Vagina (tissue), 2 donors: ENCODE measurements around the gene SLC12A9. TPM values are rescaled to one million over a fixed set of nuclear protein-coding genes. Genes with fewer than 3 reads are reported as not detected.

Experiments used
- DNase-seq, 2 donors: peaks; one replicate each; pipeline ENCODE4 v3.0.0-alpha.2; 2017; ENCODE audit errors: extremely low spot score in 2 of 2
- H3K27ac ChIP-seq: fragments of 200-600 bp; sonication (generic); one replicate; pipeline ENCODE4 v1.5.1; 2019
- H3K27me3 ChIP-seq: fragments of 200-600 bp; sonication (generic); one replicate; pipeline ENCODE4 v1.5.1; 2019
- H3K36me3 ChIP-seq, 2 donors: fragments of 200-600 bp; sonication (generic); one replicate each; pipeline ENCODE4 v1.5.1; 2017 to 2019
- H3K4me1 ChIP-seq: fragments of 200-600 bp; sonication (generic); one replicate; pipeline ENCODE4 v1.5.1; 2019
- H3K4me3 ChIP-seq, 2 donors: fragments of 200-600 bp; sonication (generic); 1 replicate in 1 of 2; 2 replicates in 1 of 2; pipeline ENCODE4 v1.5.1; 2016 to 2019
- H3K9me3 ChIP-seq: fragments of 200-600 bp; sonication (generic); one replicate; pipeline ENCODE4 v1.5.1; 2019
- POLR2A ChIP-seq, 2 donors: fragments of 450-650 bp; IDR thresholded peaks; one replicate each; pipeline ENCODE4 v1.6.1; 2017; ENCODE audit warnings: antibody characterized with exemption in 2 of 2, mild to moderate bottlenecking in 2 of 2, moderate library complexity in 2 of 2
- POLR2AphosphoS5 ChIP-seq, 2 donors: sonication (generic); formaldehyde crosslinking; IDR thresholded peaks; one replicate each; pipeline ENCODE4 v1.9.0; 2017; ENCODE audit warnings: antibody characterized with exemption in 2 of 2, mild to moderate bottlenecking in 2 of 2, low read depth in 1 of 2; ENCODE audit not compliant: insufficient read depth in 1 of 2
- intact Hi-C: fragments of 100-400 bp; cut with DNase I; formaldehyde crosslinking; loops from one replicate; pipeline ENCODE4 v1.15.1; 2023
- microRNA-seq: library from miRNA; unstranded; fragments of <30 nt; microRNA quantifications from one replicate; pipeline ENCODE4, GENCODE V29; 2017; ENCODE audit warnings: borderline number of aligned reads, borderline replicate concordance
- small RNA-seq: library from RNA; depleted of rRNA; stranded (forward); fragments of <200 nt; gene quantifications from one replicate; pipeline ENCODE3, GENCODE V24; 2016
- total RNA-seq: library from RNA; depleted of rRNA; stranded (reverse); fragments of >200 nt; gene quantifications from one replicate; pipeline ENCODE4 v1.2.3, GENCODE V29; 2016
- TF ChIP-seq, protein P1 (sequence below), 3 experiments: fragments of 450-650 bp in 2 of 3; fragments of 200-600 bp in 1 of 3; sonication (generic) in 1 of 3; IDR thresholded peaks; one replicate each; pipeline ENCODE4 v1.5.1; 2017 to 2019; ENCODE audit warnings: antibody characterized with exemption in 3 of 3, mild to moderate bottlenecking in 2 of 3, moderate library complexity in 2 of 3

Gene SLC12A9
- total RNA-seq, 1 donor from 2014 or later = 15.7 TPM

DNA sequence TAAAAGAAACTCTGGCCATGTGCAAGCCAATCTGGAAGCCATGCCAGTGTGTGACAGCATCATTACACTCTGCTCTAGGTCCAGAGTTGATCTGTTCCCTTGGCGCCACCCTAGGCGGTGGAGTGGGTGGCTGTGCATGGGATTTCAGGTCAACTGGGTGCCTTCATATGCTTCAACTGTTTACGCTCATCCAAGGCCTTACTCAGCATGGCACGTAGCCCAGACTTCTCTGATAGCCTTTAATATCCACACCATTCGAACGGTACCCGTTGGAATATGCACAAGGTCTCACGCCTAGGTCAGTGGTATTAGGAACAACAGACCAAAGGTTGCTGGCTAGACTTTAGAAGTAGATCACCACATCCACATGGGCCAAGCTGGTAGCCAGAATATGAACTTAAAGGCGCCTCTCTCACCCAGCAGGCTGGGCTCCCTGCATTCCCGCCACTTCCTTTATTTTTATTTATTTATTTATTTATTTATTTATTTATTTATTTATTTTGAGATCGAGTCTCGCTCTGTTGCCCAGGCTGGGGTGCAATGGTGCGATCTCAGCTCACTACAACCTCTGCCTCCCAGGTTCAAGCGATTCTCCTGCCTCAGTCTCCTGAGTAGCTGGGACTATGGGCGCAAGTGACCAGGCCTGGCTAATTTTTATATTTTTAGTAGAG is 61.8 kb downstream of the SLC12A9 start:
- intact Hi-C loops = no loop called here
- Histone ChIP-seq H3K27me3 (no peaks in the 10 kb centered on the region), H3K4me3 (no peak overlapping the region), H3K36me3 (no peaks in the 10 kb centered on the region), H3K27ac (no peak overlapping the region), H3K9me3 (no peaks in the 10 kb centered on the region), H3K4me1 (peaks cover 3% of the 10 kb centered on the region)
- no peak for DNase-seq
- TF ChIP-seq, protein P1, sequence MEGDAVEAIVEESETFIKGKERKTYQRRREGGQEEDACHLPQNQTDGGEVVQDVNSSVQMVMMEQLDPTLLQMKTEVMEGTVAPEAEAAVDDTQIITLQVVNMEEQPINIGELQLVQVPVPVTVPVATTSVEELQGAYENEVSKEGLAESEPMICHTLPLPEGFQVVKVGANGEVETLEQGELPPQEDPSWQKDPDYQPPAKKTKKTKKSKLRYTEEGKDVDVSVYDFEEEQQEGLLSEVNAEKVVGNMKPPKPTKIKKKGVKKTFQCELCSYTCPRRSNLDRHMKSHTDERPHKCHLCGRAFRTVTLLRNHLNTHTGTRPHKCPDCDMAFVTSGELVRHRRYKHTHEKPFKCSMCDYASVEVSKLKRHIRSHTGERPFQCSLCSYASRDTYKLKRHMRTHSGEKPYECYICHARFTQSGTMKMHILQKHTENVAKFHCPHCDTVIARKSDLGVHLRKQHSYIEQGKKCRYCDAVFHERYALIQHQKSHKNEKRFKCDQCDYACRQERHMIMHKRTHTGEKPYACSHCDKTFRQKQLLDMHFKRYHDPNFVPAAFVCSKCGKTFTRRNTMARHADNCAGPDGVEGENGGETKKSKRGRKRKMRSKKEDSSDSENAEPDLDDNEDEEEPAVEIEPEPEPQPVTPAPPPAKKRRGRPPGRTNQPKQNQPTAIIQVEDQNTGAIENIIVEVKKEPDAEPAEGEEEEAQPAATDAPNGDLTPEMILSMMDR (IDR thresholded peaks at IDR 0.05) = no peak
- TF ChIP-seq POLR2AphosphoS5 (IDR thresholded peaks at IDR 0.05; ENCODE audit: insufficient read depth in 1 of 2, low read depth in 1 of 2) (no peak), POLR2A (IDR thresholded peaks at IDR 0.05) (no peak)

DNA sequence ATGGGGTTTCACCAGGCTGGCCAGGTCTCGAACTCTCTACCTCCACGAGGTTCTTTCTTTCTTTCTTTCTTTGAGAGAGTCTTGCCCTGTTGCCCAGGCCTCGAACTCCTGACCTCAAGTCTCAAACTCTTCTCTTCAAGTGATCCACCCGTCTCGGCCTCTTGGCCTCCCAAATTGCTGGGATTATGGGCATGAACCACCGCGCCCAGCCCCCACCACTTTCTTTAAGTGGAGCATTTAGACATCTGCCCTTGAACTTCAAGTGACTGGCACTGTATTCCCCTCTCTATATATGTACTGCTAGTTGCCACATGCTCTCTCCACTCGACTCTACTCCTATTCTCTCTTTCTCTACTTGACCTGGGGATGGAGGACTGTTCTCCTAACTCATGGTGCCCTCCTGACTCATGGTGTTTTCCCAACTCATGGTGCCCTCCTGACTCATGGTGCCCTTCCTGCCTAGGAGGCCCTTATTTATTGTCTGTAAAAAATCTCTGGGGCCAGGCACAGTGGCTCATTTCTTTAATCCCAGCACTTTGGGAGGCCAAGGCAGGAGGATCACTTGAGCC is 62.5 kb downstream of the SLC12A9 start:
- H3K27ac ChIP-seq = no peak overlapping the region
- H3K36me3 ChIP-seq = no peaks in the 10 kb centered on the region
- no peak overlapping the region for H3K4me3 ChIP-seq
- no peaks in the 10 kb centered on the region for H3K9me3 ChIP-seq
- DNase-seq = no peak
- TF ChIP-seq, protein P1 (IDR thresholded peaks at IDR 0.05) = no peak
- H3K27me3 ChIP-seq = no peaks in the 10 kb centered on the region
- intact Hi-C loops = no loop called here
- H3K4me1 ChIP-seq = peaks cover 3% of the 10 kb centered on the region

Small RNAs within 50 kb of the gene (microRNA-seq; reads per million reads assigned to microRNA genes)
- not detected for gene MIR6875

Small RNAs within 50 kb of the gene (small RNA-seq; reads per million reads assigned to genes)
- gene RN7SL549P (not detected), gene RN7SL750P (not detected)

Other genes with a start within 250 kb of the SLC12A9 start
- gene MOSPD3, start 240.2 kb upstream of the SLC12A9 start, total RNA-seq = 11.8 TPM
- gene TFR2, start 211.2 kb upstream of the SLC12A9 start, total RNA-seq = 0.25 TPM
- gene ACTL6B, start 196.3 kb upstream of the SLC12A9 start, total RNA-seq = 0.49 TPM
- gene GNB2, start 179.0 kb upstream of the SLC12A9 start, total RNA-seq = 283 TPM
- gene GIGYF1, start 158.5 kb upstream of the SLC12A9 start, total RNA-seq = 20.6 TPM
- gene POP7, start 146.6 kb upstream of the SLC12A9 start, total RNA-seq = 44.0 TPM
- not detected for gene EPO, start 132.2 kb upstream of the SLC12A9 start, total RNA-seq
- not detected for gene ZAN, start 119.1 kb upstream of the SLC12A9 start, total RNA-seq
- 72.4 TPM for gene EPHB4, start 25.2 kb upstream of the SLC12A9 start, total RNA-seq
- gene TRIP6, start 14.7 kb downstream of the SLC12A9 start, total RNA-seq = 52.1 TPM
- gene SRRT, start 22.4 kb downstream of the SLC12A9 start, total RNA-seq = 96.5 TPM
- 3.4 TPM for gene UFSP1, start 37.0 kb downstream of the SLC12A9 start, total RNA-seq
- gene ACHE, start 43.2 kb downstream of the SLC12A9 start, total RNA-seq = 9.3 TPM
- 0.49 TPM for gene MUC3A, start 96.8 kb downstream of the SLC12A9 start, total RNA-seq
- 2.7 TPM for gene MUC12, start 116.9 kb downstream of the SLC12A9 start, total RNA-seq
- gene MUC17, start 167.4 kb downstream of the SLC12A9 start, total RNA-seq = not detected
- gene TRIM56, start 232.8 kb downstream of the SLC12A9 start, total RNA-seq = 19.4 TPM